Smooth muscle cell (in vitro differentiated cells): Measurements from ENCODE around the gene MARF1. TPM values are rescaled to one million over a fixed set of nuclear protein-coding genes. Genes with fewer than 3 reads are reported as not detected.

ENCODE experiments used
- DNase-seq: peaks from one replicate; lab custom pipeline; 2025; ENCODE audit not compliant: unreplicated experiment; lab: John Stamatoyannopoulos, UW
- H2AFZ ChIP-seq: fragments of 200-600 bp; sonication (generic); 2 replicates; pipeline ENCODE4 v1.6.0; 2016; ENCODE audit warnings: antibody characterized with exemption, low read depth, mild to moderate bottlenecking
- H3F3A ChIP-seq: fragments of 200-600 bp; sonication (generic); 2 replicates; pipeline ENCODE4 v1.6.0; 2017; ENCODE audit warnings: antibody characterized with exemption, low read depth
- H3K27ac ChIP-seq: fragments of 200-600 bp; sonication (generic); 2 replicates; pipeline ENCODE4 v1.5.1; 2016; ENCODE audit warnings: low read depth, mild to moderate bottlenecking
- H3K27me3 ChIP-seq: fragments of 200-600 bp; sonication (generic); 2 replicates; pipeline ENCODE4 v1.6.1; 2016; ENCODE audit warnings: low read depth, mild to moderate bottlenecking
- H3K36me3 ChIP-seq: fragments of 200-600 bp; sonication (generic); 2 replicates; pipeline ENCODE4 v1.5.1; 2016; ENCODE audit warnings: low read depth
- H3K4me1 ChIP-seq: fragments of 200-600 bp; sonication (generic); 2 replicates; pipeline ENCODE4 v1.5.1; 2016; ENCODE audit warnings: low read depth
- H3K4me2 ChIP-seq: fragments of 200-600 bp; sonication (generic); 2 replicates; pipeline ENCODE4 v1.6.0; 2016; ENCODE audit warnings: mild to moderate bottlenecking
- H3K4me3 ChIP-seq: fragments of 200-600 bp; sonication (generic); 2 replicates; pipeline ENCODE4 v1.5.1; 2016; ENCODE audit warnings: mild to moderate bottlenecking
- H3K79me2 ChIP-seq: fragments of 200-600 bp; sonication (generic); 2 replicates; pipeline ENCODE4 v1.6.0; 2016; ENCODE audit warnings: low read depth, mild to moderate bottlenecking
- H3K9ac ChIP-seq: fragments of 200-600 bp; sonication (generic); 2 replicates; pipeline ENCODE4 v1.6.0; 2016; ENCODE audit warnings: low read depth
- H3K9me3 ChIP-seq: fragments of 200-600 bp; sonication (generic); replicated peaks from 2 replicates; pipeline ENCODE4 v1.5.1; 2016; ENCODE audit warnings: low read depth
- H4K20me1 ChIP-seq: fragments of 200-600 bp; sonication (generic); 2 replicates; pipeline ENCODE4 v1.6.0; 2016; ENCODE audit warnings: low read depth
- CTCF ChIP-seq: fragments of 200-600 bp; sonication (generic); IDR thresholded peaks from 2 replicates; pipeline ENCODE4 v1.5.1; 2017; ENCODE audit warnings: borderline replicate concordance, mild to moderate bottlenecking, antibody characterized with exemption; ENCODE audit not compliant: insufficient read depth, poor library complexity, severe bottlenecking
- WGBS: methylation state at CpG from one replicate; pipeline ENCODE4 v1.1.7; 2016; ENCODE audit warnings: low lambda C conversion rate; 5-methylcytosine and 5-hydroxymethylcytosine counted together
- polyA plus RNA-seq: library from polyadenylated mRNA; unstranded; fragments of >200 nt; fragmentation: Nextera tagmentation; extraction: Ambion mirVana; gene quantifications from 2 replicates; pipeline ENCODE4 v1.2.1, GENCODE V29; 2016
- total RNA-seq: library from RNA; depleted of rRNA; stranded (reverse); fragments of >200 nt; gene quantifications from 2 replicates; pipeline ENCODE4 v1.2.3, GENCODE V29; 2014

Gene MARF1
- total and polyA plus RNA-seq, 2 experiments from 2014 or later = 6.0 to 19.1 TPM

GRCh38 chr16:15690296-15690695, 47.3 kb upstream of the MARF1 start:
- H3K27me3 ChIP-seq = no peaks in the 10 kb centered on the region
- no peak for TF ChIP-seq CTCF
- no peaks in the 10 kb centered on the region for H4K20me1 ChIP-seq
- no peaks in the 10 kb centered on the region for H3K36me3 ChIP-seq
- H3K9me3 ChIP-seq = no peaks in the 10 kb centered on the region
- no peak overlapping the region for H3K27ac ChIP-seq
- no peaks in the 10 kb centered on the region for H3F3A ChIP-seq
- 79% methylated on average over 3 of the region's 3 CpGs for WGBS
- H2AFZ ChIP-seq = no peak overlapping the region
- DNase-seq = no peak
- no peak overlapping the region for H3K4me2 ChIP-seq
- H3K4me1 ChIP-seq = no peaks in the 10 kb centered on the region
- H3K4me3 ChIP-seq = no peak overlapping the region
- no peak overlapping the region for H3K9ac ChIP-seq
- H3K79me2 ChIP-seq = no peaks in the 10 kb centered on the region

- Histone ChIP-seq H3K9ac (no peak overlapping the region), H3K9me3 (no peaks in the 10 kb centered on the region), H3K4me2 (no peak overlapping the region), H3K4me3 (no peak overlapping the region), H3K36me3 (no peaks in the 10 kb centered on the region), H3K27me3 (no peaks in the 10 kb centered on the region), H3K27ac (no peak overlapping the region), H2AFZ (no peak overlapping the region), H4K20me1 (no peaks in the 10 kb centered on the region), H3K4me1 (no peaks in the 10 kb centered on the region), H3K79me2 (no peaks in the 10 kb centered on the region), H3F3A (no peaks in the 10 kb centered on the region)
- WGBS = 100% methylated on average over 3 of the region's 3 CpGs
- DNase-seq = no peak
- TF ChIP-seq CTCF = no peak
These were observed 46.3 kb upstream of the MARF1 start for GRCh38 chr16:15689290-15689689.

- Histone ChIP-seq H3K4me3 (no peak overlapping the region), H3F3A (no peaks in the 10 kb centered on the region), H4K20me1 (no peaks in the 10 kb centered on the region), H3K27ac (no peak overlapping the region), H3K36me3 (no peaks in the 10 kb centered on the region), H3K9me3 (no peaks in the 10 kb centered on the region), H3K79me2 (peaks cover 5% of the 10 kb centered on the region), H2AFZ (no peak overlapping the region), H3K27me3 (no peaks in the 10 kb centered on the region), H3K9ac (no peak overlapping the region), H3K4me2 (no peak overlapping the region), H3K4me1 (peaks cover 2% of the 10 kb centered on the region)
- TF ChIP-seq CTCF = no peak
- 100% methylated on average over 2 of the region's 2 CpGs for WGBS
- no peak for DNase-seq
These were observed 43.3 kb upstream of the MARF1 start for GRCh38 chr16:15686287-15686686.

- H3K9ac ChIP-seq = no peak overlapping the region
- peak overlapping the region; percentile 76 for H3K4me2 ChIP-seq
- H3K27ac ChIP-seq = peak overlapping the region; percentile 94
- no peak overlapping the region for H3K4me3 ChIP-seq
- DNase-seq = no peak
- peaks cover 2% of the 10 kb centered on the region for H3K4me1 ChIP-seq
- no peaks in the 10 kb centered on the region for H3K36me3 ChIP-seq
- peak; percentile 58 for TF ChIP-seq CTCF
- peaks cover 5% of the 10 kb centered on the region for H3K79me2 ChIP-seq
- no peaks in the 10 kb centered on the region for H4K20me1 ChIP-seq
- no peak overlapping the region for H2AFZ ChIP-seq
- no peaks in the 10 kb centered on the region for H3K9me3 ChIP-seq
- 46% methylated on average over 7 of the region's 7 CpGs for WGBS
- no peaks in the 10 kb centered on the region for H3F3A ChIP-seq
- H3K27me3 ChIP-seq = no peaks in the 10 kb centered on the region
These were observed 39.2 kb upstream of the MARF1 start for GRCh38 chr16:15682105-15682570.
